ENCODE results near the gene TEX19.
A peak's percentile ranks its signal among the peaks of the same experiment; 100 is the strongest.
"Not testable (repeated sequence)": the region's sequence is repeated elsewhere in the genome, so short reads cannot be mapped to it uniquely, and the experiment has no call there.

The TEX19 gene

GRCh38 chr17:82345151-82345976 is 13.7 kb upstream of the TEX19 start:
- TF ChIP-seq, protein P1, sequence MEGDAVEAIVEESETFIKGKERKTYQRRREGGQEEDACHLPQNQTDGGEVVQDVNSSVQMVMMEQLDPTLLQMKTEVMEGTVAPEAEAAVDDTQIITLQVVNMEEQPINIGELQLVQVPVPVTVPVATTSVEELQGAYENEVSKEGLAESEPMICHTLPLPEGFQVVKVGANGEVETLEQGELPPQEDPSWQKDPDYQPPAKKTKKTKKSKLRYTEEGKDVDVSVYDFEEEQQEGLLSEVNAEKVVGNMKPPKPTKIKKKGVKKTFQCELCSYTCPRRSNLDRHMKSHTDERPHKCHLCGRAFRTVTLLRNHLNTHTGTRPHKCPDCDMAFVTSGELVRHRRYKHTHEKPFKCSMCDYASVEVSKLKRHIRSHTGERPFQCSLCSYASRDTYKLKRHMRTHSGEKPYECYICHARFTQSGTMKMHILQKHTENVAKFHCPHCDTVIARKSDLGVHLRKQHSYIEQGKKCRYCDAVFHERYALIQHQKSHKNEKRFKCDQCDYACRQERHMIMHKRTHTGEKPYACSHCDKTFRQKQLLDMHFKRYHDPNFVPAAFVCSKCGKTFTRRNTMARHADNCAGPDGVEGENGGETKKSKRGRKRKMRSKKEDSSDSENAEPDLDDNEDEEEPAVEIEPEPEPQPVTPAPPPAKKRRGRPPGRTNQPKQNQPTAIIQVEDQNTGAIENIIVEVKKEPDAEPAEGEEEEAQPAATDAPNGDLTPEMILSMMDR (IDR thresholded peaks at IDR 0.05; ENCODE audit: low read depth, low read length) = no peak
- DNase-seq (ENCODE audit: extremely low read depth, low read depth) = no peak

- no peak for DNase-seq (ENCODE audit: extremely low read depth, low read depth)
Observed at GRCh38 chr17:82346342-82347300, 12.4 kb upstream of the TEX19 start.

DNA sequence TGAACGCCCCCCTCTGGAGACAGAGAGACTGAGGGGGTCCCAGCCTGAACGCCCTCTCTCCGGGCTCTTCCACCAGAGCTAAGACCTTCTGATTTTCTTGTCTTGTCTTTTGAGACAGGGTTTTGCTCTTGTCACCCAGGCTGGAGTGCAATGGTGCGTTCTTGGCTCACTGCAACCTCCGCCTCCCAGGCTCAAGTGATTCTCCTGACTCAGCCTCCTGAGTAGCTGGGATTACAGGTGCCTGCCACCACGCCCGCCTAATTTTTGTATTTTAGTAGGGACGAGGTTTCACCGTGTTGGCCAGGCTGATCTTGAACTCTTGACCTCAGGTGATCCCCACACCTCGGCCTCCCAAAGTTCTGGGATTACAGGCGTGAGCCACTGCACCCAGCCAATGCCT is 11.1 kb upstream of the TEX19 start:
- DNase-seq (ENCODE audit: extremely low read depth, low read depth) = not testable (repeated sequence)

More at GRCh38 chr17:82346342-82347300, 12.4 kb upstream of the TEX19 start:
- TF ChIP-seq, protein P1 (IDR thresholded peaks at IDR 0.05; ENCODE audit: low read depth, low read length) = no peak

DNA sequence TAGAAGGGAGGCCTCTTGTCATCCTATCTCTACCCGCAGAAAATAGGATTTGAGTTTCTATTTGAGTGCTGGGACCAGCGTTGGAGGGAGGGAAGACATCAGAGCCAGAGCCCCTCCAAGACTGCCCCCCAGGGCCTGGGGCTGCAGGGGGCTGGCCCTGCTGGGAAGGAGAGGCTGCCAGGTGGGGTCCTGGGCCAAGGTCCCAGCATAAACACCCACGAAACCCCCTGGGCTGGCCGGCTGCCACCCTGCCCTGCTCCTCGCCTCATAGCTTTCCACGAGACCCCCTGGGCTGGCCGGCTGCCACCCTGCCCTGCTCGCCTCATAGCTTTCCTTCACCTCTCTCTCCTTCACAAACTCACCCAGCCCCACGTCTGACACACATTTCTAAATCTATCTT is 10.6 kb upstream of the TEX19 start:
- TF ChIP-seq, protein P1 (IDR thresholded peaks at IDR 0.05; ENCODE audit: low read depth, low read length) = no peak
- DNase-seq (ENCODE audit: extremely low read depth, low read depth) = no peak

- TF ChIP-seq, protein P1 (IDR thresholded peaks at IDR 0.05; ENCODE audit: low read depth, low read length) = no peak
- DNase-seq (ENCODE audit: extremely low read depth, low read depth) = no peak
Observed at GRCh38 chr17:82348866-82349265, 10.2 kb upstream of the TEX19 start.

DNA sequence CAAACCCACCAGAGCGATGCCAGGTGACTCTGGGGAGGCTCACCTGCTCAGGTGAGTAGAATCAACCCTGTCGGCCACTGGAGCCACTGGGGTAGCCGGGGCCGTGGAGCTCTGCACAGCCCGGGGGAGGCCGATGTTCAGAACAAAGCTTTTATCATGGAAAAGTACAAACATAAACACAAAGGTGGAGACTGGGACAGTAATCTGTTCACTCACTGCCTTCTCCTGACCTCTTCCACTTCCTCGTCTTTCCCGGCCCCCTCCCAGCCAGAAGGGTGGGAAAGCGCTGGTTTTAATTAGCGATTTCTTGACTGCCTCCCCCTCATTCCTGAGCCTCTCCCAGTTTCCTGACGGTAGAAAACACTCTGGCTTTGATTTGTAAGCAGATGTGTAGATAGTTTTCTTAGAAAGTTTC is 9.8 kb upstream of the TEX19 start:
- DNase-seq (ENCODE audit: extremely low read depth, low read depth) = peak; percentile 82

More for the DNA sequence above, 9.8 kb upstream of the TEX19 start:
- TF ChIP-seq, protein P1 (IDR thresholded peaks at IDR 0.05; ENCODE audit: low read depth, low read length) = no peak

All from AG09319 (cell line).